ENCODE measurements around the gene ABCC1. TPM values are rescaled to one million over a fixed set of nuclear protein-coding genes. Genes with fewer than 3 reads are reported as not detected.

Gene ABCC1
- total RNA-seq, 1 experiment from 2014 or later = 23.6 TPM

DNA sequence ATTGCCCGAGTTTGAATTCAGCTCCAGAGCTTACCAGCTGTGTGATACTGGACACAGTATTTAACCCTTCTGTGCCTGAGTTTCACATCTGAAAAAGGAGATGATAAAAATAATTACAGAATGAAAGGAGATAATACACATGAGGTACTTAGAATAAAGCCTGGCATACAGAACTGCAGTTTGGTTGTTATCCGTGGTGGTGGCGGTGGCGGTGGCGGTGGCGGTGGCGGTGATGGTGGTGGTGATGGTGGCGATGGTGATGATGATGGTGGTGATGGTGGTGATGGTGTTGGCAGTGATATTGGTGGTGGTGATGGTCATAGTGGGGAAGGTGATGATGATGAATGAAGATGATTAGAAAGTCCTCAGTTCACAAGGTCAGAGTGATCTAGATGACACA lies 57.2 kb downstream of the ABCC1 start:
- Histone ChIP-seq H3K9me2 (replicated peaks; ENCODE audit: insufficient read depth, low read length) (no peaks in the 10 kb centered on the region), H3K36me3 (ENCODE audit: insufficient read depth, low read length) (0 out of 2 replicates have a peak, but pooled peaks cover 3% of the 10 kb centered on the region), H3K9me3 (ENCODE audit: low read length) (no peaks in the 10 kb centered on the region), H2AFZ (ENCODE audit: low read length) (no peak overlapping the region), H3K79me2 (ENCODE audit: low read length) (peaks cover 72% of the 10 kb centered on the region), H3K27ac (ENCODE audit: low read length) (peak overlapping the region; percentile 87), H4K20me1 (ENCODE audit: insufficient read depth, low read depth, low read length) (no peaks in the 10 kb centered on the region), H3K27me3 (ENCODE audit: low read length) (no peaks in the 10 kb centered on the region), H3K4me3 (ENCODE audit: low read length) (no peak overlapping the region), H3K4me1 (ENCODE audit: low read length) (peaks cover 28% of the 10 kb centered on the region), H3K9ac (ENCODE audit: low read length) (no peak overlapping the region), H3K4me2 (ENCODE audit: low read depth, low read length, poor library complexity, severe bottlenecking) (peak overlapping the region; percentile 43)
- DNase-seq = no peak

DNA sequence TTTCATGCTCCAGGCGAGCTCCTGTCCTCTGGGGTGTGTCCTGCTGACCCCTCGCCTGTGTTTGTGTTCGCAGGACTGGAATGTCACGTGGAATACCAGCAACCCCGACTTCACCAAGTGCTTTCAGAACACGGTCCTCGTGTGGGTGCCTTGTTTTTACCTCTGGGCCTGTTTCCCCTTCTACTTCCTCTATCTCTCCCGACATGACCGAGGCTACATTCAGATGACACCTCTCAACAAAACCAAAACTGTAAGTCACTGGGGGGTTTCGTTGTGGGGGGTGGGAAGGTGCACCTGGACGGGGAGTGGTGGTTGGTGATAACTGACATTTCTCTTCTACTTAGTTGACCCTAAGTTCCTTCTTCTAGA lies 58.3 kb downstream of the ABCC1 start:
- Histone ChIP-seq H3K27me3 (ENCODE audit: low read length) (no peaks in the 10 kb centered on the region), H3K4me1 (ENCODE audit: low read length) (peaks cover 28% of the 10 kb centered on the region), H2AFZ (ENCODE audit: low read length) (peak overlapping the region; percentile 4; the same call in 1 of the 2 replicates), H3K4me2 (ENCODE audit: low read depth, low read length, poor library complexity, severe bottlenecking) (peak overlapping the region; percentile 43), H3K79me2 (ENCODE audit: low read length) (peaks cover 61% of the 10 kb centered on the region), H3K9me3 (ENCODE audit: low read length) (no peaks in the 10 kb centered on the region), H3K36me3 (ENCODE audit: insufficient read depth, low read length) (0 out of 2 replicates have a peak, but pooled peaks cover 3% of the 10 kb centered on the region), H4K20me1 (ENCODE audit: insufficient read depth, low read depth, low read length) (no peaks in the 10 kb centered on the region), H3K27ac (ENCODE audit: low read length) (peak overlapping the region; percentile 87), H3K9me2 (replicated peaks; ENCODE audit: insufficient read depth, low read length) (no peaks in the 10 kb centered on the region), H3K9ac (ENCODE audit: low read length) (peak overlapping the region; percentile 59), H3K4me3 (ENCODE audit: low read length) (no peak overlapping the region; the same call in 1 of the 2 replicates)
- peak; percentile 75 for DNase-seq

DNA sequence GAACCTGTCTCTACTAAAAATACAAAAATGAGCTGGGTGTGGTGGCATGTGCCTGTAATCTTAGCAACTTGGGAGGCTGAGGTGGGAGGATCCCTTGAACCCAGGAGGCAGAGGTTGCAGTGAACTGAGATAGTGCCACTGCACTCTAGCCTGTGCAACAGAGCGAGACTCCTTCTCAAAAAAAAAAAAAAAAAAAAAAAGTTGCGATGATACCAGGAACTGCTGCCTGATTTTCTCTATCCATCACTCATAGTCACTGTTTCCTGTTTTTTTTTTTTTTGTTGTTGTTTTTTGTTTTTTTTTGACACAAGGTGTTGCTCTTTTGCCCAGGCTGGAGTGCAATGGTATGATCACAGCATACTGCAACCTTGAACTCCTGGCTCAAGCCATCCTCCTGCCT lies 59.2 kb downstream of the ABCC1 start:
- Histone ChIP-seq H3K27ac (ENCODE audit: low read length) (peak overlapping the region; percentile 87), H3K4me2 (ENCODE audit: low read depth, low read length, poor library complexity, severe bottlenecking) (peak overlapping the region; percentile 43)

DNA sequence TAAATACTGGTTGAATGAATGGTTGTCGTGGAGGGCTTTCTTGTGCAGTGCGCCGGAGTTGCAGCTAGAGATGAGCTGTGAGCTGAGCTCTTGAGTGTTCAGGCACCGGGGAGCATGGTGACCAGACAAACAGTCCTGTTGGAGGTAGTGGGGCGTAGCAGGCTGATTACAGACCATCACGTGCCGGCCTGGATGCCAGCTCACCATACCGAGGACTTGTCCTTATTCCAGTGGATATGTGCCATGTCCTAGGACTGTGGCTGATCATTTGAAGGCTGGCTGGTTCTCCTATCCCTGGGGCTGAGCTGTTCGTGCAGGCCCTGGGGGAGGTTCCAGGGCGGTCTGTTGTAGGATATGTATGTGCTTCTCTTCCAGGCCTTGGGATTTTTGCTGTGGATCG lies 60.0 kb downstream of the ABCC1 start:
- peaks cover 28% of the 10 kb centered on the region for H3K4me1 ChIP-seq (ENCODE audit: low read length)
- H3K27ac ChIP-seq (ENCODE audit: low read length) = peak overlapping the region; percentile 87; the same call in 1 of the 2 replicates
- no peak overlapping the region for H3K4me2 ChIP-seq (ENCODE audit: low read depth, low read length, poor library complexity, severe bottlenecking)

More for the DNA sequence above, 59.2 kb downstream of the ABCC1 start:
- Histone ChIP-seq H3K9me3 (ENCODE audit: low read length) (no peaks in the 10 kb centered on the region), H3K27me3 (ENCODE audit: low read length) (no peaks in the 10 kb centered on the region), H3K4me1 (ENCODE audit: low read length) (peaks cover 28% of the 10 kb centered on the region), H2AFZ (ENCODE audit: low read length) (no peak overlapping the region), H3K36me3 (ENCODE audit: insufficient read depth, low read length) (0 out of 2 replicates have a peak, but pooled peaks cover 3% of the 10 kb centered on the region), H3K4me3 (ENCODE audit: low read length) (no peak overlapping the region), H4K20me1 (ENCODE audit: insufficient read depth, low read depth, low read length) (no peaks in the 10 kb centered on the region), H3K9me2 (replicated peaks; ENCODE audit: insufficient read depth, low read length) (no peaks in the 10 kb centered on the region), H3K9ac (ENCODE audit: low read length) (no peak overlapping the region), H3K79me2 (ENCODE audit: low read length) (peaks cover 53% of the 10 kb centered on the region)
- peak; percentile 53 for DNase-seq

DNA sequence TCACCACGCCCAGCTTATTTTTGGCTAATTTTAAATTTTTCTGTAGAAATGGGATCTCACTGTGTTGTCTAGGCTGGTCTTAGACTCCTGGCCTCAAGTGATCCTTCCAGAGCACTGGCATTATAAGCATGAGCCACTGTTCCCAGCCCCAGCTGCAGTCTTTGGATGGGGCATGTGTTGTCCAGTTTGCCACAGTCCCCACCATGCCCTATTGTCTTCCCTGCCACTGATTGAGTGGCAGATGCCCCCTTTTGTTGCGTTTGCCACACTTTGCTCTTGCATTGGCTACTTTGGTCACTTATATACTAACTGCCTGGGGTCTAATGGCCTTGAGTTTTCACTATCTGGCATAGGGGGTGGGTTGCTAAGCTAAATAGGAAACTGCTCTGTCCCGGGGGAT lies 60.8 kb downstream of the ABCC1 start:
- H3K9me3 ChIP-seq (ENCODE audit: low read length) = no peaks in the 10 kb centered on the region
- 0 out of 2 replicates have a peak, but pooled peaks cover 3% of the 10 kb centered on the region for H3K36me3 ChIP-seq (ENCODE audit: insufficient read depth, low read length)

More for the DNA sequence above, 60.0 kb downstream of the ABCC1 start:
- H3K4me3 ChIP-seq (ENCODE audit: low read length) = no peak overlapping the region
- H3K27me3 ChIP-seq (ENCODE audit: low read length) = no peaks in the 10 kb centered on the region
- no peaks in the 10 kb centered on the region for H4K20me1 ChIP-seq (ENCODE audit: insufficient read depth, low read depth, low read length)
- no peak overlapping the region for H2AFZ ChIP-seq (ENCODE audit: low read length)
- H3K9me2 ChIP-seq (replicated peaks; ENCODE audit: insufficient read depth, low read length) = no peaks in the 10 kb centered on the region
- no peak for DNase-seq
- peaks cover 46% of the 10 kb centered on the region for H3K79me2 ChIP-seq (ENCODE audit: low read length)
- H3K9ac ChIP-seq (ENCODE audit: low read length) = no peak overlapping the region
- H3K9me3 ChIP-seq (ENCODE audit: low read length) = no peaks in the 10 kb centered on the region
- H3K36me3 ChIP-seq (ENCODE audit: insufficient read depth, low read length) = 0 out of 2 replicates have a peak, but pooled peaks cover 3% of the 10 kb centered on the region

DNA sequence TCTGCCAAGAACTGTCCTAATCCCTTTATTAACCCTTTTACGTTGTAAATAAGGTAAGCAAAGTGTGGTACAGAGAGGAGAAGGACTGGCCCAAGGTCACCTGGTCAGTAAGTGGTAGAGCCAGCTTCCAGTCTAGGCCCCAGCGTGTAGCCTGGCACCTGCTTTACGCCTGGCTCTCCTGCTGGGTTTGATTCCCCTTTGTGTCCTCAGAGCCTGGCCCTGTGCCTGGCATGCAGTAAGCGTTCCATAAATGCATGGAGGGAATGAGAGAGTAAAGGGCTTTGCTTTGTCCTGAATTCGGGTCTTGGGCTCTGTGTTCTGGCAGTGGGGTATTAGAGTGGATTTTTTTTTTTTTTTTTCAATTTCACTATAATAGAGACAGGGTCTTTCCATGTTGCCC lies 62.7 kb downstream of the ABCC1 start:
- Histone ChIP-seq H3K27ac (ENCODE audit: low read length) (no peak overlapping the region), H3K79me2 (ENCODE audit: low read length) (peaks cover 30% of the 10 kb centered on the region), H3K4me3 (ENCODE audit: low read length) (no peak overlapping the region), H3K4me2 (ENCODE audit: low read depth, low read length, poor library complexity, severe bottlenecking) (no peak overlapping the region), H3K36me3 (ENCODE audit: insufficient read depth, low read length) (peaks cover 9% of the 10 kb centered on the region; the same call in 1 of the 2 replicates), H2AFZ (ENCODE audit: low read length) (no peak overlapping the region), H4K20me1 (ENCODE audit: insufficient read depth, low read depth, low read length) (no peaks in the 10 kb centered on the region), H3K9me2 (replicated peaks; ENCODE audit: insufficient read depth, low read length) (no peaks in the 10 kb centered on the region), H3K9me3 (ENCODE audit: low read length) (no peaks in the 10 kb centered on the region), H3K4me1 (ENCODE audit: low read length) (peaks cover 15% of the 10 kb centered on the region), H3K27me3 (ENCODE audit: low read length) (no peaks in the 10 kb centered on the region), H3K9ac (ENCODE audit: low read length) (no peak overlapping the region)
- no peak for DNase-seq

More for the DNA sequence above, 60.8 kb downstream of the ABCC1 start:
- Histone ChIP-seq H3K9ac (ENCODE audit: low read length) (no peak overlapping the region), H3K79me2 (ENCODE audit: low read length) (peaks cover 38% of the 10 kb centered on the region), H4K20me1 (ENCODE audit: insufficient read depth, low read depth, low read length) (no peaks in the 10 kb centered on the region), H3K4me1 (ENCODE audit: low read length) (peaks cover 28% of the 10 kb centered on the region), H3K27ac (ENCODE audit: low read length) (no peak overlapping the region), H2AFZ (ENCODE audit: low read length) (no peak overlapping the region), H3K4me2 (ENCODE audit: low read depth, low read length, poor library complexity, severe bottlenecking) (no peak overlapping the region), H3K4me3 (ENCODE audit: low read length) (no peak overlapping the region), H3K27me3 (ENCODE audit: low read length) (no peaks in the 10 kb centered on the region), H3K9me2 (replicated peaks; ENCODE audit: insufficient read depth, low read length) (no peaks in the 10 kb centered on the region)
- DNase-seq = no peak

DNA sequence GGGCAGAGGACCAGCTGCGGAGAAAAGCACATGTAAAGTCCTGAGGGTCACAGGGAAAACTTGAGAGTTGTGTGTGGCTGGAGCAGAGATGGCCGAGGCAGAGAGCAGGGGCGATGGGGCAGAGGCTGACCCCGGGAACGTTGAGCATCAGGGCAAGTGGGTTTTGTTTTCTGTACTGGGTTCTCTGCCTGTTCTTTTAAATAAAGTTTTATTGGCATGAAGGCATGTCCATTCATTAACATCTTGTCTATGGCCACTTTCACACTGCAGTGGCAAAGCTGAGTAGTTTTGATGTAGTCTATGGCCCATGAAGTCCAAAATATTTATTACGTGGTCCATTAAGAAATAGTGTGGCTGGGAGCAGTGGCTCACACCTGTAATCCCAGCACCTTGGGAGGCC lies 64.4 kb downstream of the ABCC1 start:
- H3K4me2 ChIP-seq (ENCODE audit: low read depth, low read length, poor library complexity, severe bottlenecking) = no peak overlapping the region
- H3K4me3 ChIP-seq (ENCODE audit: low read length) = no peak overlapping the region
- no peak overlapping the region for H3K9ac ChIP-seq (ENCODE audit: low read length)
- H3K27ac ChIP-seq (ENCODE audit: low read length) = no peak overlapping the region
- peaks cover 23% of the 10 kb centered on the region for H3K79me2 ChIP-seq (ENCODE audit: low read length)
- no peak for DNase-seq
- no peaks in the 10 kb centered on the region for H3K9me3 ChIP-seq (ENCODE audit: low read length)
- H4K20me1 ChIP-seq (ENCODE audit: insufficient read depth, low read depth, low read length) = no peaks in the 10 kb centered on the region
- H3K27me3 ChIP-seq (ENCODE audit: low read length) = no peaks in the 10 kb centered on the region
- no peaks in the 10 kb centered on the region; the same call in 1 of the 2 replicates for H3K4me1 ChIP-seq (ENCODE audit: low read length)
- H3K9me2 ChIP-seq (replicated peaks; ENCODE audit: insufficient read depth, low read length) = no peaks in the 10 kb centered on the region
- H3K36me3 ChIP-seq (ENCODE audit: insufficient read depth, low read length) = peaks cover 9% of the 10 kb centered on the region; the same call in 1 of the 2 replicates
- no peak overlapping the region for H2AFZ ChIP-seq (ENCODE audit: low read length)

DNA sequence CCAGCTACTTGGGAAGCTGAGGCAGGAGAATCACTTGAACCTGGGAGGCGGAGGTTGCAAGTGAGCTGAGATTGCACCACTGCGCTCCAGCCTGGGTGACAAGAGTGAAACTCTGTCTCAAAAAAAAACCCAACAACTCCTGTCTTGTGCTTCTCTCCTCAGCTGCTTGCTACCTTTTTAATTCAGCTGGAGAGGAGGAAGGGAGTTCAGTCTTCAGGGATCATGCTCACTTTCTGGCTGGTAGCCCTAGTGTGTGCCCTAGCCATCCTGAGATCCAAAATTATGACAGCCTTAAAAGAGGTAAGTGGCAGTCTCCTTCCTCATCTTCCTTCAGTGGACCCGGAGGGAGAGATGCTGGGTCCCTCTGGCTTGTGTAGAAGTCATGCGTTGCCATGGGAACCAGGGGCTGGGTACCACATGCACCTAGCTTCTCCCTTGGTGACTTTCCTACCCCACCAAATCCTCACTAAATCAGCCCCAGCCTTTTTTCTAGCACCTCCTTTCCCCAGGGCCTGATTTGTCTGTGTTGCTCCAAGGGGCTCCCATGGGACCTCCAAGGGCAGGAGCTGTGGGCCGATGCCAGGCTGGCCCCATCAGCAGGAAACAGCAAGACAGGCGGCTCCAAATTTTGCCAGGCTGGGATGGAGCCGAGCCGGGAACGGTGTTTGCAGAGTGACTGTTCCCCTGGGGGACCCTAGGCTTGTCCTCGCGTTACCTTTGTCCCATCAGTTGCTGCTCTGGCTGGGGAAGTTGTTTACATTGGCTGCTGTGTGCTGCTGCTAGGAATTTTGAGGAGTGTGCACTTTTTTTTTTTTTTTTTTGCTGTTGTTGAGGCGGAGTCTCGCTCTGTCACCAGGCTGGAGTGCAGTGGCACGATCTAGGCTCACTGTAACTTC lies 65.2 kb downstream of the ABCC1 start:
- H2AFZ ChIP-seq (ENCODE audit: low read length) = no peak overlapping the region
- H3K4me3 ChIP-seq (ENCODE audit: low read length) = no peak overlapping the region
- H3K9me2 ChIP-seq (replicated peaks; ENCODE audit: insufficient read depth, low read length) = no peaks in the 10 kb centered on the region
- no peak overlapping the region for H3K9ac ChIP-seq (ENCODE audit: low read length)
- no peak overlapping the region for H3K4me2 ChIP-seq (ENCODE audit: low read depth, low read length, poor library complexity, severe bottlenecking)
- peaks cover 17% of the 10 kb centered on the region for H3K79me2 ChIP-seq (ENCODE audit: low read length)
- no peaks in the 10 kb centered on the region for H4K20me1 ChIP-seq (ENCODE audit: insufficient read depth, low read depth, low read length)
- no peaks in the 10 kb centered on the region for H3K27me3 ChIP-seq (ENCODE audit: low read length)
- no peak overlapping the region for H3K27ac ChIP-seq (ENCODE audit: low read length)
- no peak for DNase-seq
- H3K36me3 ChIP-seq (ENCODE audit: insufficient read depth, low read length) = peaks cover 9% of the 10 kb centered on the region; the same call in 1 of the 2 replicates
- H3K9me3 ChIP-seq (ENCODE audit: low read length) = no peaks in the 10 kb centered on the region
- peaks cover 5% of the 10 kb centered on the region for H3K4me1 ChIP-seq (ENCODE audit: low read length)

All from Karpas-422 (cell line).